H1 (cell line): Measurements from ENCODE around the gene POLE. TPM values are rescaled to one million over a fixed set of nuclear protein-coding genes. Genes with fewer than 3 reads are reported as not detected.

Experiments used
- ASH2L ChIP-seq: fragments of 200-600, 300-600 bp; sonication (generic); IDR thresholded peaks from one replicate; pipeline ENCODE4 v1.7.1; 2017; ENCODE audit warnings: low read length
- BACH1 ChIP-seq: IDR thresholded peaks from 2 replicates; pipeline ENCODE4 v1.6.1; 2012; ENCODE audit warnings: low read length, improper control_type of control experiment
- EGR1 ChIP-seq: IDR thresholded peaks from 2 replicates; pipeline ENCODE4 v1.6.1; 2011; ENCODE audit warnings: low read depth, low read length, borderline replicate concordance
- GABPA ChIP-seq: IDR thresholded peaks from 2 replicates; pipeline ENCODE4 v1.6.1; 2011; ENCODE audit warnings: mild to moderate bottlenecking, low read length, moderate library complexity, borderline replicate concordance; ENCODE audit not compliant: insufficient read depth
- POU5F1 ChIP-seq: IDR thresholded peaks from 2 replicates; pipeline ENCODE4 v1.6.1; 2011; ENCODE audit warnings: low read depth, mild to moderate bottlenecking, low read length, moderate library complexity
- TBP ChIP-seq: IDR thresholded peaks from 2 replicates; pipeline ENCODE4 v1.6.1; 2011; ENCODE audit warnings: low read depth, low read length, improper control_type of control experiment
- polyA plus RNA-seq, 7 experiments: library from polyadenylated mRNA; depleted of rRNA in 3 of 7; stranded (reverse) in 5 of 7; unstranded in 2 of 7; fragments of >200 nt in 5 of 7; fragments of 200-250 nt in 2 of 7; gene quantifications; 1 replicate in 5 of 7; 2 replicates in 1 of 7; 4 replicates in 1 of 7; pipeline versions ENCODE4 v1.2.1 to v1.2.3, GENCODE V29; 2011 to 2013; ENCODE audit warnings: missing spikeins in 2 of 7, mixed read lengths in 2 of 7
- total RNA-seq: library from RNA; stranded (reverse); fragmentation: NEBNext Ultra II Directional; extraction: Animal tissue kit (Norgen Biotek cat#: 25700); gene quantifications from 2 replicates; pipeline ENCODE4 v1.2.1, GENCODE V29; 2021
- TF ChIP-seq, protein P1 (sequence below): fragments of 300-600 bp; sonication (generic); IDR thresholded peaks from 2 replicates; pipeline ENCODE4 v1.7.1; 2012; ENCODE audit warnings: low read length, moderate library complexity, mild to moderate bottlenecking, inconsistent platforms; ENCODE audit not compliant: insufficient replicate concordance
- TF ChIP-seq, protein P2 (sequence below): IDR thresholded peaks from 2 replicates; pipeline ENCODE4 v1.6.1; 2012; ENCODE audit warnings: inconsistent platforms

POLE gene
- total and polyA plus RNA-seq, 2 of the 8 experiments (the other 6 are each of a cell fraction or from before 2014, with no cell fraction given): 59.7 to 115 TPM

DNA sequence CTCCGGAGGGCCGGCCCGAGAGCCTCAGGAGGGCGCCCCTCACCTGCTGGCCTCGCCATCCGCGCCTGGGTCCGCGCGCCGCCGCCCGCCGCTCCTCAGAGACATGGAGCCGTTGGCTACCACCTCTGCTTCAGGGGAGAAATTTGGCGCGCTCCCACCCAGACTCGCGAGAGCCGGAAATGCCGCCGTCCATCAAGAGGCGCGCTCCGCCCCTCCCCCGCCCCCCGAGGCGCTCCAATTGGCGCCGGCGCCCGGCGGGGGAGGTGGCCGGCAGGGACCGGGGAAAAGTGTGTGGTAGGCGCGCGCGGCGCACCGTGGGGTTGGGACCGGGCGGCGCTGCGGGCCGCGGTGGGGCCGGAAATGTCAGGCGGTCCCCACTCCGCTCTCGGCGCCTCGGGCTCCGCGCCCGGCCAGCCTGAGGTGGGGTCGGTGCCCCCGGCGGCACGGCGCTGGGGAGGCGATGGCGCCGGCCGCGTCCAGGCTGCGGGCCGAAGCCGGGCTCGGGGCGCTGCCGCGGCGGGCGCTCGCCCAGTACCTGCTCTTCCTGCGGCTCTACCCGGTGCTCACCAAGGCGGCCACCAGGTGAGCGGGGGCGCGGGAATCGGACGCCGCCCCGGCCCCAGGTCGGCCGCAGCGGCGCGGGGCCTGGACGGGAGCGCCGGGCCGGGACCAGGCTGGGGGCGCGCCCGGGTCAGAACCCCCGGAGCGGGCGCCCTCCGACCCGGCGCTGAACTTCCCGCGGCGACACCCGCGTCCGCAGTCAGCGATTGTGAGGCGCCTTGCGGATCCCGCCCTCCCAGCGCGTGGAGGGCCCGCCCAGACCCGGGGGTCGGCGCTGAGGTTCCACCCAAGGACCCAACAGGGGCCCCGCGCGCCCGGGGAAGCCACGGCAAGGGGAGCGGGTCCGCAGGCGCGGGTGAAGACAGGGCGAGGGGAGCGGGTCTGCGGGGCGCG, at the start of gene POLE, which contains the start of gene PXMP2 (continued):
- TF ChIP-seq, protein P1, sequence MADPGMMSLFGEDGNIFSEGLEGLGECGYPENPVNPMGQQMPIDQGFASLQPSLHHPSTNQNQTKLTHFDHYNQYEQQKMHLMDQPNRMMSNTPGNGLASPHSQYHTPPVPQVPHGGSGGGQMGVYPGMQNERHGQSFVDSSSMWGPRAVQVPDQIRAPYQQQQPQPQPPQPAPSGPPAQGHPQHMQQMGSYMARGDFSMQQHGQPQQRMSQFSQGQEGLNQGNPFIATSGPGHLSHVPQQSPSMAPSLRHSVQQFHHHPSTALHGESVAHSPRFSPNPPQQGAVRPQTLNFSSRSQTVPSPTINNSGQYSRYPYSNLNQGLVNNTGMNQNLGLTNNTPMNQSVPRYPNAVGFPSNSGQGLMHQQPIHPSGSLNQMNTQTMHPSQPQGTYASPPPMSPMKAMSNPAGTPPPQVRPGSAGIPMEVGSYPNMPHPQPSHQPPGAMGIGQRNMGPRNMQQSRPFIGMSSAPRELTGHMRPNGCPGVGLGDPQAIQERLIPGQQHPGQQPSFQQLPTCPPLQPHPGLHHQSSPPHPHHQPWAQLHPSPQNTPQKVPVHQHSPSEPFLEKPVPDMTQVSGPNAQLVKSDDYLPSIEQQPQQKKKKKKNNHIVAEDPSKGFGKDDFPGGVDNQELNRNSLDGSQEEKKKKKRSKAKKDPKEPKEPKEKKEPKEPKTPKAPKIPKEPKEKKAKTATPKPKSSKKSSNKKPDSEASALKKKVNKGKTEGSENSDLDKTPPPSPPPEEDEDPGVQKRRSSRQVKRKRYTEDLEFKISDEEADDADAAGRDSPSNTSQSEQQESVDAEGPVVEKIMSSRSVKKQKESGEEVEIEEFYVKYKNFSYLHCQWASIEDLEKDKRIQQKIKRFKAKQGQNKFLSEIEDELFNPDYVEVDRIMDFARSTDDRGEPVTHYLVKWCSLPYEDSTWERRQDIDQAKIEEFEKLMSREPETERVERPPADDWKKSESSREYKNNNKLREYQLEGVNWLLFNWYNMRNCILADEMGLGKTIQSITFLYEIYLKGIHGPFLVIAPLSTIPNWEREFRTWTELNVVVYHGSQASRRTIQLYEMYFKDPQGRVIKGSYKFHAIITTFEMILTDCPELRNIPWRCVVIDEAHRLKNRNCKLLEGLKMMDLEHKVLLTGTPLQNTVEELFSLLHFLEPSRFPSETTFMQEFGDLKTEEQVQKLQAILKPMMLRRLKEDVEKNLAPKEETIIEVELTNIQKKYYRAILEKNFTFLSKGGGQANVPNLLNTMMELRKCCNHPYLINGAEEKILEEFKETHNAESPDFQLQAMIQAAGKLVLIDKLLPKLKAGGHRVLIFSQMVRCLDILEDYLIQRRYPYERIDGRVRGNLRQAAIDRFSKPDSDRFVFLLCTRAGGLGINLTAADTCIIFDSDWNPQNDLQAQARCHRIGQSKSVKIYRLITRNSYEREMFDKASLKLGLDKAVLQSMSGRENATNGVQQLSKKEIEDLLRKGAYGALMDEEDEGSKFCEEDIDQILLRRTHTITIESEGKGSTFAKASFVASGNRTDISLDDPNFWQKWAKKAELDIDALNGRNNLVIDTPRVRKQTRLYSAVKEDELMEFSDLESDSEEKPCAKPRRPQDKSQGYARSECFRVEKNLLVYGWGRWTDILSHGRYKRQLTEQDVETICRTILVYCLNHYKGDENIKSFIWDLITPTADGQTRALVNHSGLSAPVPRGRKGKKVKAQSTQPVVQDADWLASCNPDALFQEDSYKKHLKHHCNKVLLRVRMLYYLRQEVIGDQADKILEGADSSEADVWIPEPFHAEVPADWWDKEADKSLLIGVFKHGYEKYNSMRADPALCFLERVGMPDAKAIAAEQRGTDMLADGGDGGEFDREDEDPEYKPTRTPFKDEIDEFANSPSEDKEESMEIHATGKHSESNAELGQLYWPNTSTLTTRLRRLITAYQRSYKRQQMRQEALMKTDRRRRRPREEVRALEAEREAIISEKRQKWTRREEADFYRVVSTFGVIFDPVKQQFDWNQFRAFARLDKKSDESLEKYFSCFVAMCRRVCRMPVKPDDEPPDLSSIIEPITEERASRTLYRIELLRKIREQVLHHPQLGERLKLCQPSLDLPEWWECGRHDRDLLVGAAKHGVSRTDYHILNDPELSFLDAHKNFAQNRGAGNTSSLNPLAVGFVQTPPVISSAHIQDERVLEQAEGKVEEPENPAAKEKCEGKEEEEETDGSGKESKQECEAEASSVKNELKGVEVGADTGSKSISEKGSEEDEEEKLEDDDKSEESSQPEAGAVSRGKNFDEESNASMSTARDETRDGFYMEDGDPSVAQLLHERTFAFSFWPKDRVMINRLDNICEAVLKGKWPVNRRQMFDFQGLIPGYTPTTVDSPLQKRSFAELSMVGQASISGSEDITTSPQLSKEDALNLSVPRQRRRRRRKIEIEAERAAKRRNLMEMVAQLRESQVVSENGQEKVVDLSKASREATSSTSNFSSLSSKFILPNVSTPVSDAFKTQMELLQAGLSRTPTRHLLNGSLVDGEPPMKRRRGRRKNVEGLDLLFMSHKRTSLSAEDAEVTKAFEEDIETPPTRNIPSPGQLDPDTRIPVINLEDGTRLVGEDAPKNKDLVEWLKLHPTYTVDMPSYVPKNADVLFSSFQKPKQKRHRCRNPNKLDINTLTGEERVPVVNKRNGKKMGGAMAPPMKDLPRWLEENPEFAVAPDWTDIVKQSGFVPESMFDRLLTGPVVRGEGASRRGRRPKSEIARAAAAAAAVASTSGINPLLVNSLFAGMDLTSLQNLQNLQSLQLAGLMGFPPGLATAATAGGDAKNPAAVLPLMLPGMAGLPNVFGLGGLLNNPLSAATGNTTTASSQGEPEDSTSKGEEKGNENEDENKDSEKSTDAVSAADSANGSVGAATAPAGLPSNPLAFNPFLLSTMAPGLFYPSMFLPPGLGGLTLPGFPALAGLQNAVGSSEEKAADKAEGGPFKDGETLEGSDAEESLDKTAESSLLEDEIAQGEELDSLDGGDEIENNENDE: no peak
- no peak for TF ChIP-seq ASH2L
- TF ChIP-seq EGR1: peak; percentile 91
- TF ChIP-seq GABPA: no peak
- no peak for TF ChIP-seq BACH1
- no peak for TF ChIP-seq POU5F1
- TF ChIP-seq, protein P2, sequence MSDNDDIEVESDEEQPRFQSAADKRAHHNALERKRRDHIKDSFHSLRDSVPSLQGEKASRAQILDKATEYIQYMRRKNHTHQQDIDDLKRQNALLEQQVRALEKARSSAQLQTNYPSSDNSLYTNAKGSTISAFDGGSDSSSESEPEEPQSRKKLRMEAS: peak; percentile 40; the same call in 1 of the 2 replicates
- peak; percentile 79 for TF ChIP-seq TBP
